NCI-H187 (cell line): ENCODE data around the gene ATP2C2.

Experiments used
- DNase-seq, 2 experiments: peaks; one replicate each; lab custom pipeline; 2025; lab: John Stamatoyannopoulos, UW

Gene ATP2C2

GRCh38 chr16:84513666-84514065 lies 145.3 kb downstream of the ATP2C2 start:
- DNase-seq, result no peak
